UCSD-AML1 (cell line): ENCODE measurements around the gene TAGLN3.

ENCODE experiments used
- DNase-seq: peaks from one replicate; lab custom pipeline; 2025; ENCODE audit not compliant: unreplicated experiment; lab: John Stamatoyannopoulos, UW

The TAGLN3 gene

GRCh38 chr3:112043621-112044201 lies 45.0 kb downstream of the TAGLN3 start:
- DNase-seq = peak; percentile 14

- DNase-seq = no peak
Observed at GRCh38 chr3:112046599-112046998, 47.9 kb downstream of the TAGLN3 start.

GRCh38 chr3:112047264-112047663 lies 48.5 kb downstream of the TAGLN3 start:
- DNase-seq = no peak

DNA sequence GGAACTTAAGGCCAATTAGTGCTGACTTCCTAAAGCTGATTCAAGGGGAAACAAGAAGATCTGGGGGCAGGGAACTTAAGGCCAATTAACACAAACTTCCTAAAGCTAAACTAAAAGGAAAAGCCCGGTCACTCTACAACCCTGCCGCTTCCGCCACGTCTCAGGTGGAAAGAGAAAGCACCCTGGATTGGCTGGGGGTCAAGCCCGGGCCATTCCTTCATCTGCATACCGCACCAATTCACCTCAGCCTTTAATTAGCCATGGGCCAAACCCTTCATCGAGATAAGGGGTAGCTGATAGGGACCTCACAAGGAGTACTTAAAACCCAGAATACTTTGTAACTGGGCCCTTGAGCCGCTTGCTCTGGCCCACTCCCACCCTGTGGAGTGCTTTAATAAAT lies 50.2 kb downstream of the TAGLN3 start:
- DNase-seq = no peak

GRCh38 chr3:112053229-112053628 lies 54.5 kb downstream of the TAGLN3 start:
- no peak for DNase-seq

DNA sequence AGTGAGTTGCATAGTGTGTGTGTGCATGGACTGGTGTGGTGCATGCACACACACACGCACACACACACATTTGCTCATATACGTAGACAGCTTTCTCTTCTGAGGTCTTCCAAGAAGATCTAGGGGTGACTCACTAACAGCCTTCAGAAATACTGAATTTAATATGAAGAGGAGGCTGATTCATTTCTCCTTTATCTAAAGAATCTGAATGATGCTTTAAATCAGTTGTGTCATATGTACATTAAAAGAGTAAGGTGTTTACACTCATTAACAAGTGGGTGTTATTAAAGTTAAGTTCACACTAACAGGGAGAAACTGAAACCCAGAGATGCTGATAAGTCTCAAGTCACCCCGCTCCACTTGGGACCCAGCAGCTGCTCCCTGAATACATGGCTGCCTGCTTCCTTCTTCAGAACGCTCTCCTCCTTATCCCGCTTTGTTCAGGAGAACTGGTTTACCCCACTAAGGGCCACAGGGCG lies 57.8 kb downstream of the TAGLN3 start:
- DNase-seq = no peak

DNA sequence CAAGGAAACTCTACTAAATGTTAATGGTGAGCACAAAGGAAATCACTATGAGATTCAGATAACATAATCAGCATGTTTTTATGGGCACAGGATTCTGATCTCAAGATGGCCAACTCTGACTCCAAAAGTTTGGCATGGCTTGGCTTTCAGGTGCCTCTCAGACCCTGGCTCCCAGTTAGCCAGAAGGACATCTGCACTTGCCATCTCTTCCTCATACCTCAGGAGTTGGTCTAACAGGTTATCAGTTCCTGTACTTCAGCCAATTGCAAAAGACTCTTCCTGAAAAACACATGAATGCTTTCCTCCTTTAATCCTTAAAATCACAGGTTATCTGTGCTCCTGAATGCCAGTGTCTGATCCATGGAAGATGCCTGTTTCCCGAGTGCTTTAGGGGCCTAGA lies 60.8 kb downstream of the TAGLN3 start:
- DNase-seq = no peak

DNA sequence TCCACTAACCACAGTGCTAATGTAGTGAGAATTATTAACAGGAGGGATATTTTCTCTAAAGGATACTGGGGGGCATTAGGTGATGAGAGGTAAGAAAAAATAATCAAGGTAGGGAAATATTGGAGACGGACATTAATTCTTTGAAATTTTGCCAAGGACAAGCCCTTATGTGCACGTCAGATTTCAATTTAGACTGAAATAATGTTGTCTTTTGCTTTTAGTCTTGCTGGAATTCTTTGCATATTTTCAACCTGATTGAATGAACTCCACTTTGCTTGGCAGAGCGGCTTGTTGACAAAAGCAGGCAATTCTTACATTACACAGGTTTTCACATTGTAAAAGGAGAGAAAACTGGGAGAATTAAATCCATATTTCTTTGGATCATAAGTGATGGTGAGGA lies 62.4 kb downstream of the TAGLN3 start:
- no peak for DNase-seq
